ENCODE measurements around the gene MSANTD3. TPM values are rescaled to one million over a fixed set of nuclear protein-coding genes. Genes with fewer than 3 reads are reported as not detected.
A peak's percentile ranks its signal among the peaks of the same experiment; 100 is the strongest.
"Not testable (repeated sequence)": the region's sequence is repeated elsewhere in the genome, so short reads cannot be mapped to it uniquely, and the experiment has no call there.

The MSANTD3 gene
- total RNA-seq, 1 experiment from 2014 or later: 35.7 TPM

GRCh38 chr9:100440071-100440470 lies 13.1 kb downstream of the MSANTD3 start:
- Histone ChIP-seq H3K4me1 (ENCODE audit: insufficient read depth, low read length) (0 out of 2 replicates have a peak, but pooled peaks cover 2% of the 10 kb centered on the region), H3K4me2 (ENCODE audit: insufficient read depth, insufficient read length, low read length) (no peak overlapping the region), H4K8ac (replicated peaks; ENCODE audit: insufficient read length, low read depth, low read length) (no peak overlapping the region), H3T11ph (ENCODE audit: low read length) (no peak overlapping the region), H4K91ac (ENCODE audit: insufficient read length, low read depth, low read length) (no peak overlapping the region), H3K23ac (ENCODE audit: insufficient read length, low read depth, low read length) (no peak overlapping the region), H3K9ac (ENCODE audit: extremely low read depth, insufficient read length, low read length) (no peak overlapping the region), H3K27ac (ENCODE audit: insufficient read length, low read depth, low read length) (no peak overlapping the region), H3K79me2 (ENCODE audit: insufficient read depth, low read length) (no peaks in the 10 kb centered on the region), H2AK5ac (ENCODE audit: insufficient read length, low read length) (no peak overlapping the region), H3K56ac (ENCODE audit: insufficient read length, low read depth, low read length) (no peak overlapping the region), H2BK15ac (ENCODE audit: low read depth, low read length) (no peak overlapping the region), H4K20me1 (ENCODE audit: control insufficient read depth, insufficient read depth, insufficient read length) (no peaks in the 10 kb centered on the region), H2BK120ac (ENCODE audit: low read depth, low read length, poor library complexity, severe bottlenecking) (no peak overlapping the region), H2BK12ac (ENCODE audit: insufficient read length, low read depth, low read length) (no peak overlapping the region), H4K5ac (ENCODE audit: insufficient read length, low read depth, low read length) (no peak overlapping the region), H2BK20ac (ENCODE audit: low read depth, low read length, poor library complexity, severe bottlenecking) (no peak overlapping the region), H2AFZ (ENCODE audit: low read length) (no peak overlapping the region), H2BK5ac (ENCODE audit: insufficient read length, low read length) (no peak overlapping the region), H3K79me1 (ENCODE audit: insufficient read depth, low read depth, low read length, poor library complexity, severe bottlenecking) (no peaks in the 10 kb centered on the region), H3K23me2 (ENCODE audit: insufficient read length, low read depth, low read length, poor library complexity, severe bottlenecking) (no peaks in the 10 kb centered on the region), H3K27me3 (ENCODE audit: insufficient read depth, low read length) (no peaks in the 10 kb centered on the region), H3K18ac (ENCODE audit: insufficient read length, low read depth, low read length) (no peak overlapping the region), H3K14ac (ENCODE audit: insufficient read depth, low read length) (no peak overlapping the region), H3K4ac (ENCODE audit: low read depth, low read length) (no peak overlapping the region), H3K9me3 (ENCODE audit: control insufficient read depth, low read depth, low read length) (no peaks in the 10 kb centered on the region)
- H3K9me3 Mint-ChIP-seq: no peaks in the 10 kb centered on the region
- H3K4me3 Mint-ChIP-seq: no peak overlapping the region
- peak overlapping the region in 2 of 3 experiments; percentile 19 to 27; a peak in 3 of 7 replicates for H3K27ac Mint-ChIP-seq
- TF ChIP-seq CTCF (conservative IDR thresholded peaks at IDR 0.05): no peak
- H3K36me3 Mint-ChIP-seq (ENCODE audit: insufficient read depth in 1 of 3, low read depth in 3 of 3): peaks cover 13 to 21% (median 18%) of the 10 kb centered on the region in 3 experiments; a peak in 6 of 7 replicates
- DNase-seq: no peak
- no peaks in the 10 kb centered on the region for H3K27me3 Mint-ChIP-seq (ENCODE audit: low read depth)
- no CpG with 5 or more reads among the region's 3 CpGs for WGBS (ENCODE audit: extremely low coverage, insufficient read length, low lambda C conversion rate)
- peaks cover 12 to 19% of the 10 kb centered on the region in 2 experiments for H3K4me1 Mint-ChIP-seq

GRCh38 chr9:100440487-100440886 lies 13.5 kb downstream of the MSANTD3 start:
- DNase-seq; H2BK20ac ChIP-seq (ENCODE audit: low read depth, low read length, poor library complexity, severe bottlenecking); H4K20me1 ChIP-seq (ENCODE audit: control insufficient read depth, insufficient read depth, insufficient read length); H3T11ph ChIP-seq (ENCODE audit: low read length); H3K79me1 ChIP-seq (ENCODE audit: insufficient read depth, low read depth, low read length, poor library complexity, severe bottlenecking); H3K4me1 ChIP-seq (ENCODE audit: insufficient read depth, low read length); H3K9me3 ChIP-seq (ENCODE audit: control insufficient read depth, low read depth, low read length); H2BK5ac ChIP-seq (ENCODE audit: insufficient read length, low read length); H4K8ac ChIP-seq (replicated peaks; ENCODE audit: insufficient read length, low read depth, low read length); H3K4me2 ChIP-seq (ENCODE audit: insufficient read depth, insufficient read length, low read length); H3K4me3 Mint-ChIP-seq; H3K23me2 ChIP-seq (ENCODE audit: insufficient read length, low read depth, low read length, poor library complexity, severe bottlenecking); H2AFZ ChIP-seq (ENCODE audit: low read length); H2BK15ac ChIP-seq (ENCODE audit: low read depth, low read length); H3K27ac ChIP-seq (ENCODE audit: insufficient read length, low read depth, low read length); H2BK12ac ChIP-seq (ENCODE audit: insufficient read length, low read depth, low read length); H3K27me3 Mint-ChIP-seq (ENCODE audit: low read depth); H3K23ac ChIP-seq (ENCODE audit: insufficient read length, low read depth, low read length); H3K9me3 Mint-ChIP-seq; H3K56ac ChIP-seq (ENCODE audit: insufficient read length, low read depth, low read length); H3K9ac ChIP-seq (ENCODE audit: extremely low read depth, insufficient read length, low read length); H2AK5ac ChIP-seq (ENCODE audit: insufficient read length, low read length); H3K18ac ChIP-seq (ENCODE audit: insufficient read length, low read depth, low read length); H3K4ac ChIP-seq (ENCODE audit: low read depth, low read length); H3K79me2 ChIP-seq (ENCODE audit: insufficient read depth, low read length); H2BK120ac ChIP-seq (ENCODE audit: low read depth, low read length, poor library complexity, severe bottlenecking); H4K5ac ChIP-seq (ENCODE audit: insufficient read length, low read depth, low read length); H3K14ac ChIP-seq (ENCODE audit: insufficient read depth, low read length); H4K91ac ChIP-seq (ENCODE audit: insufficient read length, low read depth, low read length); H3K27me3 ChIP-seq (ENCODE audit: insufficient read depth, low read length): not testable (repeated sequence)
- Mint-ChIP-seq H3K4me1 (peaks cover 12 to 19% of the 10 kb centered on the region in 2 experiments), H3K36me3 (ENCODE audit: insufficient read depth in 1 of 3, low read depth in 3 of 3) (peaks cover 13 to 22% (median 18%) of the 10 kb centered on the region in 3 experiments; a peak in 6 of 7 replicates), H3K27ac (peak overlapping the region in 1 of 3 experiments; percentile 19; a peak in 1 of 7 replicates)
- WGBS (ENCODE audit: extremely low coverage, insufficient read length, low lambda C conversion rate): no CpG with 5 or more reads among the region's 5 CpGs
